Keratinocyte (primary cell): Measurements from ENCODE around the gene CAPN11.

Experiments
- EZH2 ChIP-seq: IDR thresholded peaks from one replicate; pipeline ENCODE4 v1.6.1; 2012; ENCODE audit warnings: inconsistent platforms, mild to moderate bottlenecking, low read length, moderate library complexity
- TF ChIP-seq, protein P1 (sequence below), 3 experiments: IDR thresholded peaks in 1 of 3; conservative IDR thresholded peaks in 1 of 3; optimal IDR thresholded peaks in 1 of 3; 2 replicates in 2 of 3; 3 replicates in 1 of 3; pipeline versions ENCODE3 to v1.5.1; 2011; ENCODE audit warnings: low read length in 3 of 3, mild to moderate bottlenecking in 3 of 3, moderate library complexity in 2 of 3, control low read depth in 1 of 3, inconsistent platforms in 1 of 3; ENCODE audit not compliant: insufficient read depth in 2 of 3; ENCODE audit errors: extremely low read depth in 1 of 3

DNA sequence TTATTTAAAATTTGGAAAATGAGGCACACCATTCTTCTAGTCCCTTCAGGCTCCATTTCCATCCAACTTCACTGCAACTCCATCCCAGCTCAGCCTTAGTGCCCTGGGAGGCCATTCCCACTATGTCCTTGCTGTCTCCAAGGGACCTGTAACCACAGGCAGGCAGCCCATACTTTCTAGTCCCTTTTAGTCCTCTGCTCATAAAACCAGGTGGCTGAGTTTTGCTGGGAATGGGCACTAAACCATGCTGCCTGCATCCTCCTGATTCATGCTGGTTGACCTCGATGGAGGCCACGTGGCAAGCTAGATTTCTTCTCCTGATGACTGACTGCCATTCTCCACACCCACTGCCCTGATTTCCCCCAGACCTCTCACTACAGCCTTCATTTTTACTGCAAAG, 30.6 kb downstream of the CAPN11 start:
- TF ChIP-seq, protein P1, sequence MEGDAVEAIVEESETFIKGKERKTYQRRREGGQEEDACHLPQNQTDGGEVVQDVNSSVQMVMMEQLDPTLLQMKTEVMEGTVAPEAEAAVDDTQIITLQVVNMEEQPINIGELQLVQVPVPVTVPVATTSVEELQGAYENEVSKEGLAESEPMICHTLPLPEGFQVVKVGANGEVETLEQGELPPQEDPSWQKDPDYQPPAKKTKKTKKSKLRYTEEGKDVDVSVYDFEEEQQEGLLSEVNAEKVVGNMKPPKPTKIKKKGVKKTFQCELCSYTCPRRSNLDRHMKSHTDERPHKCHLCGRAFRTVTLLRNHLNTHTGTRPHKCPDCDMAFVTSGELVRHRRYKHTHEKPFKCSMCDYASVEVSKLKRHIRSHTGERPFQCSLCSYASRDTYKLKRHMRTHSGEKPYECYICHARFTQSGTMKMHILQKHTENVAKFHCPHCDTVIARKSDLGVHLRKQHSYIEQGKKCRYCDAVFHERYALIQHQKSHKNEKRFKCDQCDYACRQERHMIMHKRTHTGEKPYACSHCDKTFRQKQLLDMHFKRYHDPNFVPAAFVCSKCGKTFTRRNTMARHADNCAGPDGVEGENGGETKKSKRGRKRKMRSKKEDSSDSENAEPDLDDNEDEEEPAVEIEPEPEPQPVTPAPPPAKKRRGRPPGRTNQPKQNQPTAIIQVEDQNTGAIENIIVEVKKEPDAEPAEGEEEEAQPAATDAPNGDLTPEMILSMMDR (optimal IDR thresholded peaks at IDR 0.05 in 1 of 3, IDR thresholded peaks at IDR 0.05 in 1 of 3, conservative IDR thresholded peaks at IDR 0.05 in 1 of 3; ENCODE audit: extremely low read depth in 1 of 3, insufficient read depth in 2 of 3, low read length in 3 of 3) = no peak
- no peak for TF ChIP-seq EZH2
